IMR-90 (cell line): ENCODE measurements around the gene ENOX1.

Experiments used
- BHLHE40 ChIP-seq: fragments of 150-350 bp; IDR thresholded peaks from 2 replicates; pipeline ENCODE4 v1.6.1; 2016; ENCODE audit warnings: mild to moderate bottlenecking, low read depth, low read length
- CTCF ChIP-seq: conservative IDR thresholded peaks from 2 replicates; pipeline ENCODE4 v1.5.1; 2012; ENCODE audit warnings: mild to moderate bottlenecking, low read depth, low read length, improper control_type of control experiment
- ELK1 ChIP-seq: fragments of 150-350 bp; IDR thresholded peaks from 2 replicates; pipeline ENCODE4 v1.6.1; 2016; ENCODE audit warnings: low read depth, mild to moderate bottlenecking, low read length, moderate library complexity, borderline replicate concordance
- FOS ChIP-seq: fragments of 150-350 bp; IDR thresholded peaks from 2 replicates; pipeline ENCODE4 v1.6.1; 2016; ENCODE audit warnings: low read depth, low read length
- MAZ ChIP-seq: IDR thresholded peaks from 2 replicates; pipeline ENCODE4 v1.6.1; 2012; ENCODE audit warnings: low read depth, mild to moderate bottlenecking, low read length, improper control_type of control experiment, moderate library complexity, borderline replicate concordance
- MXI1 ChIP-seq: IDR thresholded peaks from 2 replicates; pipeline ENCODE4 v1.6.1; 2012; ENCODE audit warnings: low read depth, mild to moderate bottlenecking, low read length, moderate library complexity, borderline replicate concordance
- POLR2A ChIP-seq: IDR thresholded peaks from 2 replicates; pipeline ENCODE4 v1.6.1; 2012; ENCODE audit warnings: mild to moderate bottlenecking, low read depth, low read length
- RAD21 ChIP-seq: IDR thresholded peaks from 2 replicates; pipeline ENCODE4 v1.6.1; 2012; ENCODE audit warnings: low read length, improper control_type of control experiment
- RCOR1 ChIP-seq: IDR thresholded peaks from 2 replicates; pipeline ENCODE4 v1.6.1; 2012; ENCODE audit warnings: mild to moderate bottlenecking, low read length, improper control_type of control experiment; ENCODE audit not compliant: insufficient replicate concordance
- RFX5 ChIP-seq: IDR thresholded peaks from 2 replicates; pipeline ENCODE4 v1.8.0; 2012; ENCODE audit warnings: low read depth, mild to moderate bottlenecking, low read length, moderate library complexity
- SMC3 ChIP-seq: fragments of 150-350 bp; IDR thresholded peaks from 2 replicates; pipeline ENCODE4 v1.6.1; 2016; ENCODE audit warnings: low read depth, mild to moderate bottlenecking, antibody characterized with exemption, low read length, moderate library complexity
- TF ChIP-seq, protein P1 (sequence below): fragments of 150-350 bp; IDR thresholded peaks from 2 replicates; pipeline ENCODE4 v1.6.1; 2017; ENCODE audit warnings: mild to moderate bottlenecking, antibody characterized with exemption, low read length, low read depth

DNA sequence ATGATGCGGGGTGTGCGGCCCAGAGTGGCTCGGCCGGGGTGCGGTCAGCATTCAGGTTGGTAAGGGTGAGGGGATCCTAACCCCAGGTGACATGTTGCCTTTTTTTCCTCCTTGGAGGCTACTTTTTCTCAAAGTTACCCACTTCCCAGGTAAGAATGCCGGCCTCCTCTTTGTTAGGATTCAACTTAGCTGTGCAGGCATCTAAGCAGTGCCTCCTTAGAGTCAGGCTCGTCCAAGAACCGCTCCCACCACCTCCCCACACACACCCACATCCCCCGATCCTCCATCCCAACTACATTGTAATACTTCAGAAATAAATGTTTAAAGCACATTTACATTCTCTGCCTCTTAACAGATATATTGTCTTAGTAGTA is 733 bp upstream of the ENOX1 start:
- no peak for TF ChIP-seq CTCF
- TF ChIP-seq MXI1: no peak
- TF ChIP-seq POLR2A: no peak
- TF ChIP-seq ELK1: no peak
- no peak for TF ChIP-seq FOS
- TF ChIP-seq SMC3: no peak
- no peak for TF ChIP-seq RFX5
- TF ChIP-seq MAZ: no peak
- TF ChIP-seq, protein P1, sequence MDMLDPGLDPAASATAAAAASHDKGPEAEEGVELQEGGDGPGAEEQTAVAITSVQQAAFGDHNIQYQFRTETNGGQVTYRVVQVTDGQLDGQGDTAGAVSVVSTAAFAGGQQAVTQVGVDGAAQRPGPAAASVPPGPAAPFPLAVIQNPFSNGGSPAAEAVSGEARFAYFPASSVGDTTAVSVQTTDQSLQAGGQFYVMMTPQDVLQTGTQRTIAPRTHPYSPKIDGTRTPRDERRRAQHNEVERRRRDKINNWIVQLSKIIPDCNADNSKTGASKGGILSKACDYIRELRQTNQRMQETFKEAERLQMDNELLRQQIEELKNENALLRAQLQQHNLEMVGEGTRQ: no peak
- TF ChIP-seq RCOR1: no peak
- no peak for TF ChIP-seq RAD21
- TF ChIP-seq BHLHE40: no peak
